Tibial artery (tissue), 4 donors: Measurements from ENCODE around the gene SETDB2.

ENCODE experiments used
- DNase-seq, 2 donors: peaks; one replicate each; pipeline ENCODE4 v3.0.0-alpha.2; 2019
- H3K27ac ChIP-seq, 2 donors: fragments of 200-600 bp; sonication (generic) in 1 of 2; 1 replicate in 1 of 2; 2 replicates in 1 of 2; pipeline ENCODE4 v1.5.1; 2018 to 2019; ENCODE audit warnings: mild to moderate bottlenecking in 1 of 2
- H3K27me3 ChIP-seq, 2 donors: fragments of 200-600 bp; sonication (generic) in 1 of 2; one replicate each; pipeline versions ENCODE4 v1.5.1 to v1.6.0; 2016 to 2019
- H3K36me3 ChIP-seq, 3 donors: fragments of 200-600 bp; sonication (generic) in 2 of 3; one replicate each; pipeline ENCODE4 v1.5.1; 2016 to 2019; ENCODE audit warnings: mild to moderate bottlenecking in 2 of 3
- H3K4me1 ChIP-seq, 4 donors: fragments of 200-600 bp; sonication (generic) in 2 of 4; 1 replicate in 3 of 4; 2 replicates in 1 of 4; pipeline ENCODE4 v1.5.1; 2016 to 2019
- H3K4me3 ChIP-seq, 2 donors: fragments of 200-600 bp; sonication (generic) in 1 of 2; 1 replicate in 1 of 2; 2 replicates in 1 of 2; pipeline ENCODE4 v1.5.1; 2018 to 2019; ENCODE audit warnings: mild to moderate bottlenecking in 2 of 2
- H3K9me3 ChIP-seq, 3 donors: fragments of 200-600 bp; sonication (generic) in 1 of 3; one replicate each; pipeline ENCODE4 v1.5.1; 2016 to 2019
- intact Hi-C: fragments of 100-400 bp; cut with DNase I; formaldehyde crosslinking; loops from one replicate; pipeline ENCODE4 v1.15.0; 2023; ENCODE audit warnings: low total_unique reads
- TF ChIP-seq, protein P1 (sequence below), 2 experiments: fragments of 200-600 bp in 1 of 2; fragments of 450-650 bp in 1 of 2; IDR thresholded peaks; one replicate each; pipeline ENCODE4 v1.5.1; 2017 to 2019; ENCODE audit warnings: antibody characterized with exemption in 2 of 2, mild to moderate bottlenecking in 1 of 2, moderate library complexity in 1 of 2

Gene SETDB2

DNA sequence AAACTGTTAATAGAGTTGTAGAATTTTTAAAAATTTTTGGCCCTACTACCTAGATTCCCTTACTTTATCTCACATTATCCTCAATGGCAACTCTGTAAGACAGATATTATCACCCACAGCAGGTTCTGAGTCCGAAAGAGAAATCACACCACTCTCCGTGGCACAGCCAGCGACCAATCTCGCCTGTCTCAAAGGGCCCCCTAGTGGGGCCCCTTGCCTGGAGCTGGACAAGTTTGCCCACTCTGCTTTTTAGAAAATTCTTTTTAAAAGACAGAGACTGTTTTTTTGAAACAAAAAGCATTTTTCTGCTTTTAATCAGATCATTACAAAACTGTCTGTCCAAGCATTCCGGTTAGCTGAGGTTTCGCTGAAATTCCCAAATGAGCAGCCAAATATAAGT, 73.4 kb downstream of the SETDB2 start:
- TF ChIP-seq, protein P1, sequence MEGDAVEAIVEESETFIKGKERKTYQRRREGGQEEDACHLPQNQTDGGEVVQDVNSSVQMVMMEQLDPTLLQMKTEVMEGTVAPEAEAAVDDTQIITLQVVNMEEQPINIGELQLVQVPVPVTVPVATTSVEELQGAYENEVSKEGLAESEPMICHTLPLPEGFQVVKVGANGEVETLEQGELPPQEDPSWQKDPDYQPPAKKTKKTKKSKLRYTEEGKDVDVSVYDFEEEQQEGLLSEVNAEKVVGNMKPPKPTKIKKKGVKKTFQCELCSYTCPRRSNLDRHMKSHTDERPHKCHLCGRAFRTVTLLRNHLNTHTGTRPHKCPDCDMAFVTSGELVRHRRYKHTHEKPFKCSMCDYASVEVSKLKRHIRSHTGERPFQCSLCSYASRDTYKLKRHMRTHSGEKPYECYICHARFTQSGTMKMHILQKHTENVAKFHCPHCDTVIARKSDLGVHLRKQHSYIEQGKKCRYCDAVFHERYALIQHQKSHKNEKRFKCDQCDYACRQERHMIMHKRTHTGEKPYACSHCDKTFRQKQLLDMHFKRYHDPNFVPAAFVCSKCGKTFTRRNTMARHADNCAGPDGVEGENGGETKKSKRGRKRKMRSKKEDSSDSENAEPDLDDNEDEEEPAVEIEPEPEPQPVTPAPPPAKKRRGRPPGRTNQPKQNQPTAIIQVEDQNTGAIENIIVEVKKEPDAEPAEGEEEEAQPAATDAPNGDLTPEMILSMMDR (IDR thresholded peaks at IDR 0.05), result no peak
- Histone ChIP-seq H3K4me3 (no peak overlapping the region), H3K27me3 (no peaks in the 10 kb centered on the region), H3K9me3 (no peaks in the 10 kb centered on the region), H3K36me3 (peaks cover 19 to 65% (median 64%) of the 10 kb centered on the region in 3 donors), H3K4me1 (no peaks in the 10 kb centered on the region), H3K27ac (no peak overlapping the region)
- intact Hi-C loops, result no loop called here
- no peak for DNase-seq

DNA sequence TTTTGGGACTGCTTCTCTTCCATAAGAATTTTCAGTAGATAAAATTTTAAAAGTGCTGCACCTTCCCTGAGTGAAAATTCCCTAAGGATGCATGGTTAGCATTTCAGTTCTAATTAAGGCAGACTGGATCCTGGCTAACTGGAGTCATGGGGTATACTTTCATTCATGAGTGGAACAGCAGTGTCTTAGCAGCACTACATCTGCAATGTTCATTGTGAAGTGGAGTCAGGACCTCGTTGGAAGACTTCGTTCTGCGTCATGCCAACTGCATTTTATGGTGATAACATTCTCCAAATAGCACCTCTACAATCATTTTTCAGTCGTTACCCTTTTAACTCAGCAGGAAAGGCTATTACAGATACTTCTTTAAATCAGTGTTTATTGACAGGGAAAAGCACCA, 77.2 kb downstream of the SETDB2 start:
- Histone ChIP-seq H3K9me3 (no peaks in the 10 kb centered on the region), H3K27ac (no peak overlapping the region), H3K27me3 (no peaks in the 10 kb centered on the region), H3K36me3 (peaks cover 10 to 55% (median 53%) of the 10 kb centered on the region in 3 donors), H3K4me3 (no peak overlapping the region), H3K4me1 (no peaks in the 10 kb centered on the region)
- TF ChIP-seq, protein P1 (IDR thresholded peaks at IDR 0.05), result no peak
- intact Hi-C loops, result no loop called here
- DNase-seq, result no peak

DNA sequence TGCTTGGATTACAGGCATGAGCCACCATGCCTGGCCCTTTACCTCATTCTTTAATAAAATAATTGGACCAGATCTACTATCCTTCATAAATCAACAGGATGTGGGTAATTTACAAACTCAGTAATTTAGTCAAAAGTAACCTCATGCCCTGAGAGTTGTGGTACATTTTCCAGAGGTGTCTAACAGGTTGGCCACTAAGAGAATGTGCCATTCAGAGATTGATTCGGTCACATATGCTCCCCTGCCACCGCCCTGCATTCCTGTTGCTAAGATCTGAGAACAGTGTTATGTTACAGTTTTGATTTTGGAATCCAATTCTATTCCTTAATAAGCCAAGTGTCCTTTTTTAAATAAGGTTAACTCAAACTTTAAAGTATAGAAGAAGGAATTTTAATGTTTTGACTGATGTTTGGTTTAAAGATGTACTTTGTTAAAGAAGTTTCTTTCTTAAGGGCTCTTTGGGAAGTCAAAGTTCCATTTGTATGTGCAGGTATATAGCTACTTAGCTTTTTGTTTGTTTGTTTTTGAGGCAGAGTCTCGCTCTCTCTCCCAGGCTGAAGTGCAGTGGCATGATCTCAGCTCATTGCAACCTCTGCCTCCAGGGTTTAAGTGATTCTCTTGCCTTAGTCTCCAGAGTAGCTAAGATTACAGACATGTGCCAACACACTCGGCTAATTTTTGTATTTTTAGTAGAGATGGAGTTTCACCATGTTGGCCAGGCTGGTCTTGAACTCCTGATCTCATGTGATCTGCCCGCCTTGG, 80.8 kb downstream of the SETDB2 start:
- Histone ChIP-seq H3K27me3 (no peaks in the 10 kb centered on the region), H3K9me3 (no peaks in the 10 kb centered on the region), H3K4me1 (no peaks in the 10 kb centered on the region), H3K27ac (no peak overlapping the region), H3K4me3 (no peak overlapping the region), H3K36me3 (peaks cover 20 to 67% (median 57%) of the 10 kb centered on the region in 3 donors)
- TF ChIP-seq, protein P1 (IDR thresholded peaks at IDR 0.05), result no peak
- intact Hi-C loops, result no loop called here
- no peak for DNase-seq

DNA sequence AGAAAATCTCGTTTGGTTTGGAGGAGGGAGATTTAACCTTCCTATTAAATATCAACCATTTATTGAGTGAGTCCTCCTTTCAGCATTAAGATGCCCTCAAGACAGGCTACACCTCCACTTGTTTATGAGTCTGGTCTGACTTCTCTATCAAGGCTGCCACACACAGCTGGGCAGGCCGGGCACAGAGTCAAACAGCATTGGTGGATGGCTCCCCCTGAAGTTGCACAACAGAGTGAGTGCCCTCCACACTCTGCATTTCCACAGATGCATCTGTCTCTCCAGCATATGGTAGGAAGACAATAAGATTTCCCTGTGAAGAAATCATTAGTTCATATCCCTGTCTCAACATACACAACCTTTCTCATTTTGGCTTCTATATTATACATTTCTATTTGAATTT, 83.0 kb downstream of the SETDB2 start:
- intact Hi-C loops, result no loop called here
- Histone ChIP-seq H3K4me1 (no peaks in the 10 kb centered on the region), H3K27me3 (no peaks in the 10 kb centered on the region), H3K4me3 (no peak overlapping the region), H3K9me3 (no peaks in the 10 kb centered on the region), H3K36me3 (peaks cover 19 to 51% (median 36%) of the 10 kb centered on the region in 3 donors), H3K27ac (no peak overlapping the region)
- DNase-seq, result peak in 1 of 2 donors; percentile 37
- TF ChIP-seq, protein P1 (IDR thresholded peaks at IDR 0.05), result no peak

DNA sequence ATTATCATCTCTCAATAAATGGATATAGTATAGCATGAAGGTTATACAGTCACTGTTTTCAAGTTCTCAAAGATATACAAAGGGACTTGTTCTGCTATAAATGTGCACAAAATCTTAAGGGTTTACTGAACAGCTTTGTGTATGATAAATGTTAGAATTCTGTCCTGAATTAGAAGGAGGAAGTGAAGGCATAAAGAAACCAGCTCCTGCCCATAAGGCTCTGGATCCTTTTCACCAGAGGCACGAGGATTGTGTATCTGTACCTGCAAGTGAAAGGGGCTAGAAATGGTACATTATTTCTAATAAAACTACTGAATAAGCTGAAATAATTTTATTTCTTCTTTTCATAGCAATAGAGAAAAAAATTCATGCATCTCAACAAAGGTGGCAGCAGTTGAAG, 84.1 kb downstream of the SETDB2 start:
- H3K9me3 ChIP-seq, result no peaks in the 10 kb centered on the region
- no peaks in the 10 kb centered on the region for H3K27me3 ChIP-seq
- peaks cover 17 to 48% (median 34%) of the 10 kb centered on the region in 3 donors for H3K36me3 ChIP-seq
- no peak for DNase-seq
- H3K27ac ChIP-seq, result no peak overlapping the region
- TF ChIP-seq, protein P1 (IDR thresholded peaks at IDR 0.05), result no peak
- intact Hi-C loops, result no loop called here
- H3K4me1 ChIP-seq, result no peaks in the 10 kb centered on the region
- H3K4me3 ChIP-seq, result no peak overlapping the region
